Measurements from ENCODE around the gene ZSCAN20.

DNA sequence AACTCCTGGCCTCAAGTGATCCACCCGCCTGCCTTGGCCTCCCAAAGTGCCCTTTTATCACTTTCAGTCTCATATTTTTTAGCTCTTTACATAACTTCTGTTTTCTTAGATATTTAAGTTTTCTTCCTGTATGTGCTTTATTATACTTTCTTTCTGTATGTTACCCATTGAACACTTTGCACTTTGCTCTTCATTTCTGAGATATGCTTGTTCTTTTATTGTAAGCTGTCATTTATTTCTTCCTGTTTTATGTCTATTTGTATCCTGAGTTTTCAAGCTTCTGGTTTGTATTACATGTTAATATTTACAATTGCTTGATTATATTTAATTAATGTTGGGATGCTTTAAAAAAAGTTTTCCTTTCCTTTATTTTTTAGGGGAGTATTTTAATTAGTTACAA lies 35.7 kb downstream of the ZSCAN20 start:
- no peak for TF ChIP-seq EZH2 (IDR thresholded peaks at IDR 0.05; ENCODE audit: borderline replicate concordance, insufficient read depth, low read length, poor library complexity, severe bottlenecking)
- TF ChIP-seq REST (IDR thresholded peaks at IDR 0.05; ENCODE audit: borderline replicate concordance) = no peak
- no peak for TF ChIP-seq CTCF (IDR thresholded peaks at IDR 0.05; ENCODE audit: poor library complexity, severe bottlenecking)
- no peak for TF ChIP-seq RAD21 (conservative IDR thresholded peaks at IDR 0.05)
- TF ChIP-seq EP300 (conservative IDR thresholded peaks at IDR 0.05; ENCODE audit: poor library complexity, severe bottlenecking) = no peak
- TF ChIP-seq POLR2AphosphoS5 (IDR thresholded peaks at IDR 0.05) = no peak

All from neural cell (in vitro differentiated cells).